ENCODE results near the gene ALCAM. TPM values are rescaled to one million over a fixed set of nuclear protein-coding genes. Genes with fewer than 3 reads are reported as not detected.

ALCAM gene
- total and polyA plus RNA-seq, 2 donors (not counting 1 experiment from before 2014, with no cell fraction given), result 6.2 to 23.8 TPM

- no peak overlapping the region for H2AFZ ChIP-seq (ENCODE audit: insufficient read depth, low read depth, low read length, poor library complexity, severe bottlenecking)
- no peaks in the 10 kb centered on the region for H3K4me1 ChIP-seq (ENCODE audit: control insufficient read depth in 2 of 2, insufficient read depth in 2 of 2, low read length in 2 of 2)
- peaks cover 4 to 5% of the 10 kb centered on the region in 2 experiments for H3K36me3 ChIP-seq (replicated peaks in 1 of 2; ENCODE audit: control extremely low read depth in 1 of 2, control insufficient read depth in 1 of 2, extremely low read depth in 1 of 2, insufficient read depth in 2 of 2, low read length in 1 of 2)
- no peak overlapping the region for H3K9ac ChIP-seq (ENCODE audit: low read length)
- Mint-ChIP-seq H3K4me1 (peaks cover 4% of the 10 kb centered on the region), H3K27me3 (no peaks in the 10 kb centered on the region), H3K9me3 (ENCODE audit: insufficient read depth) (no peaks in the 10 kb centered on the region), H3K27ac (no peak overlapping the region), H3K4me3 (no peak overlapping the region)
- no peak overlapping the region for H3K27ac ChIP-seq (ENCODE audit: low read length in 2 of 2)
- TF ChIP-seq EZH2 (IDR thresholded peaks at IDR 0.05; ENCODE audit: borderline replicate concordance, insufficient read depth, low read depth, low read length, poor library complexity, severe bottlenecking) (no peak), CTCF (IDR thresholded peaks at IDR 0.05) (no peak)
- no peak overlapping the region for H3K4me2 ChIP-seq (replicated peaks; ENCODE audit: low read depth, low read length, poor library complexity, severe bottlenecking)
- 100% methylated on average over 1 of the region's 1 CpG for WGBS (ENCODE audit: insufficient coverage)
- ChIA-PET CTCF (interaction anchor here (0.6 kb wide), 1 partner anchor 239 kb away, joined by 3 read pairs; no protein-coding TSS in a partner anchor), POLR2A (no interaction called here)
- ATAC-seq (ENCODE audit: low read depth) (no peak), DNase-seq (no peak)
- H3K4me3 ChIP-seq (ENCODE audit: control extremely low read depth in 1 of 5, extremely low read depth in 1 of 5, insufficient read depth in 1 of 5, low read depth in 2 of 5, low read length in 4 of 5), result no peak overlapping the region
- no peaks in the 10 kb centered on the region for H3K79me2 ChIP-seq (ENCODE audit: control insufficient read depth, insufficient read depth, low read length)
- no peaks in the 10 kb centered on the region for H4K20me1 ChIP-seq (ENCODE audit: control insufficient read depth, insufficient read depth, low read length, poor library complexity, severe bottlenecking)
- intact Hi-C loops (cut with micrococcal nuclease), result no loop called here
- no peaks in the 10 kb centered on the region for H3K9me3 ChIP-seq (ENCODE audit: control extremely low read depth in 1 of 3, control insufficient read depth in 2 of 3, insufficient read depth in 1 of 3, low read length in 2 of 3)
- H3K27me3 ChIP-seq (replicated peaks in 1 of 4; ENCODE audit: control extremely low read depth in 1 of 4, control insufficient read depth in 3 of 4, insufficient read depth in 4 of 4, low read length in 3 of 4), result no peaks in the 10 kb centered on the region
These were observed 156.8 kb downstream of the ALCAM start for GRCh38 chr3:105523501-105523900.

- Histone ChIP-seq H3K27ac (ENCODE audit: low read length in 2 of 2) (no peak overlapping the region), H3K4me2 (replicated peaks; ENCODE audit: low read depth, low read length, poor library complexity, severe bottlenecking) (no peak overlapping the region), H3K9ac (ENCODE audit: low read length) (no peak overlapping the region), H3K36me3 (replicated peaks in 1 of 2; ENCODE audit: control extremely low read depth in 1 of 2, control insufficient read depth in 1 of 2, extremely low read depth in 1 of 2, insufficient read depth in 2 of 2, low read length in 1 of 2) (peaks cover 4 to 5% of the 10 kb centered on the region in 2 experiments), H2AFZ (ENCODE audit: insufficient read depth, low read depth, low read length, poor library complexity, severe bottlenecking) (no peak overlapping the region), H3K4me3 (ENCODE audit: control extremely low read depth in 1 of 5, extremely low read depth in 1 of 5, insufficient read depth in 1 of 5, low read depth in 2 of 5, low read length in 4 of 5) (no peak overlapping the region), H4K20me1 (ENCODE audit: control insufficient read depth, insufficient read depth, low read length, poor library complexity, severe bottlenecking) (no peaks in the 10 kb centered on the region), H3K27me3 (replicated peaks in 1 of 4; ENCODE audit: control extremely low read depth in 1 of 4, control insufficient read depth in 3 of 4, insufficient read depth in 4 of 4, low read length in 3 of 4) (no peaks in the 10 kb centered on the region), H3K4me1 (ENCODE audit: control insufficient read depth in 2 of 2, insufficient read depth in 2 of 2, low read length in 2 of 2) (no peaks in the 10 kb centered on the region), H3K79me2 (ENCODE audit: control insufficient read depth, insufficient read depth, low read length) (no peaks in the 10 kb centered on the region), H3K9me3 (ENCODE audit: control extremely low read depth in 1 of 3, control insufficient read depth in 2 of 3, insufficient read depth in 1 of 3, low read length in 2 of 3) (no peaks in the 10 kb centered on the region)
- POLR2A ChIA-PET, result no interaction called here
- Mint-ChIP-seq H3K27me3 (no peaks in the 10 kb centered on the region), H3K4me3 (no peak overlapping the region), H3K27ac (no peak overlapping the region), H3K9me3 (ENCODE audit: insufficient read depth) (no peaks in the 10 kb centered on the region), H3K4me1 (no peaks in the 10 kb centered on the region)
- 100% methylated on average over 2 of the region's 4 CpGs for WGBS (ENCODE audit: insufficient coverage)
- CTCF ChIA-PET, result interaction anchor here (2.1 kb wide), 1 partner anchor 15 kb away, joined by 5 read pairs; no protein-coding TSS in a partner anchor
- ATAC-seq (ENCODE audit: low read depth) (no peak), DNase-seq (no peak)
- TF ChIP-seq CTCF (IDR thresholded peaks at IDR 0.05) (no peak), EZH2 (IDR thresholded peaks at IDR 0.05; ENCODE audit: borderline replicate concordance, insufficient read depth, low read depth, low read length, poor library complexity, severe bottlenecking) (no peak)
- intact Hi-C loops (cut with micrococcal nuclease), result no loop called here
These were observed 158.8 kb downstream of the ALCAM start for GRCh38 chr3:105525531-105525930.

Data from B cell (primary cell).